Tibial artery (tissue), 4 donors: Measurements from ENCODE around the gene SKIL.

Experiments
- DNase-seq, 2 donors: peaks; one replicate each; pipeline ENCODE4 v3.0.0-alpha.2; 2019
- H3K27ac ChIP-seq, 2 donors: fragments of 200-600 bp; sonication (generic) in 1 of 2; 1 replicate in 1 of 2; 2 replicates in 1 of 2; pipeline ENCODE4 v1.5.1; 2018 to 2019; ENCODE audit warnings: mild to moderate bottlenecking in 1 of 2
- H3K27me3 ChIP-seq, 2 donors: fragments of 200-600 bp; sonication (generic) in 1 of 2; one replicate each; pipeline versions ENCODE4 v1.5.1 to v1.6.0; 2016 to 2019
- H3K36me3 ChIP-seq, 3 donors: fragments of 200-600 bp; sonication (generic) in 2 of 3; one replicate each; pipeline ENCODE4 v1.5.1; 2016 to 2019; ENCODE audit warnings: mild to moderate bottlenecking in 2 of 3
- H3K4me1 ChIP-seq, 4 donors: fragments of 200-600 bp; sonication (generic) in 2 of 4; 1 replicate in 3 of 4; 2 replicates in 1 of 4; pipeline ENCODE4 v1.5.1; 2016 to 2019
- H3K4me3 ChIP-seq, 2 donors: fragments of 200-600 bp; sonication (generic) in 1 of 2; 1 replicate in 1 of 2; 2 replicates in 1 of 2; pipeline ENCODE4 v1.5.1; 2018 to 2019; ENCODE audit warnings: mild to moderate bottlenecking in 2 of 2
- H3K9me3 ChIP-seq, 3 donors: fragments of 200-600 bp; sonication (generic) in 1 of 3; one replicate each; pipeline ENCODE4 v1.5.1; 2016 to 2019
- CTCF ChIP-seq, 2 experiments: fragments of 200-600 bp in 1 of 2; fragments of 450-650 bp in 1 of 2; IDR thresholded peaks; one replicate each; pipeline ENCODE4 v1.5.1; 2017 to 2019; ENCODE audit warnings: antibody characterized with exemption in 2 of 2, mild to moderate bottlenecking in 1 of 2, moderate library complexity in 1 of 2
- intact Hi-C: fragments of 100-400 bp; cut with DNase I; formaldehyde crosslinking; loops from one replicate; pipeline ENCODE4 v1.15.0; 2023; ENCODE audit warnings: low total_unique reads

Gene SKIL

GRCh38 chr3:170367797-170368196 lies 10.3 kb downstream of the SKIL start:
- Histone ChIP-seq H3K9me3 (no peaks in the 10 kb centered on the region), H3K4me1 (peaks cover 0 to 81% (median 29%) of the 10 kb centered on the region in 4 donors), H3K27ac (no peak overlapping the region), H3K36me3 (peaks cover 0 to 13% (median 1%) of the 10 kb centered on the region in 3 donors), H3K27me3 (no peaks in the 10 kb centered on the region), H3K4me3 (no peak overlapping the region)
- intact Hi-C loops: no loop called here
- no peak for TF ChIP-seq CTCF (IDR thresholded peaks at IDR 0.05)
- no peak for DNase-seq

GRCh38 chr3:170368921-170369320 lies 11.4 kb downstream of the SKIL start:
- TF ChIP-seq CTCF (IDR thresholded peaks at IDR 0.05): peak in 1 of 2 experiments; percentile 22
- no peaks in the 10 kb centered on the region for H3K27me3 ChIP-seq
- H3K36me3 ChIP-seq: peaks cover 0 to 7% (median 6%) of the 10 kb centered on the region in 3 donors
- H3K9me3 ChIP-seq: no peaks in the 10 kb centered on the region
- H3K4me1 ChIP-seq: peaks cover 0 to 81% (median 29%) of the 10 kb centered on the region in 4 donors
- no peak overlapping the region for H3K27ac ChIP-seq
- no peak overlapping the region for H3K4me3 ChIP-seq
- no peak for DNase-seq
- intact Hi-C loops: no loop called here

- H3K4me1 ChIP-seq: peaks cover 0 to 93% (median 29%) of the 10 kb centered on the region in 4 donors
- no peaks in the 10 kb centered on the region for H3K27me3 ChIP-seq
- peaks cover 0 to 7% (median under 1%) of the 10 kb centered on the region in 3 donors for H3K36me3 ChIP-seq
- H3K9me3 ChIP-seq: no peaks in the 10 kb centered on the region
- intact Hi-C loops: no loop called here
- no peak overlapping the region for H3K4me3 ChIP-seq
- no peak for DNase-seq
- TF ChIP-seq CTCF (IDR thresholded peaks at IDR 0.05): no peak
- H3K27ac ChIP-seq: no peak overlapping the region
Measured at GRCh38 chr3:170372190-170372879, 14.8 kb downstream of the SKIL start.

- H3K27me3 ChIP-seq: no peaks in the 10 kb centered on the region
- no peak overlapping the region for H3K27ac ChIP-seq
- TF ChIP-seq CTCF (IDR thresholded peaks at IDR 0.05): no peak
- peaks cover 0 to 12% (median 3%) of the 10 kb centered on the region in 4 donors for H3K4me1 ChIP-seq
- intact Hi-C loops: no loop called here
- no peak for DNase-seq
- peaks cover 30 to 57% (median 57%) of the 10 kb centered on the region in 3 donors for H3K36me3 ChIP-seq
- no peaks in the 10 kb centered on the region for H3K9me3 ChIP-seq
- no peak overlapping the region for H3K4me3 ChIP-seq
Measured at GRCh38 chr3:170383567-170383966, 26.1 kb downstream of the SKIL start.

- Histone ChIP-seq H3K36me3 (peaks cover 40 to 73% (median 66%) of the 10 kb centered on the region in 3 donors), H3K4me1 (peaks cover 0 to 12% (median 3%) of the 10 kb centered on the region in 4 donors), H3K4me3 (no peak overlapping the region), H3K27me3 (no peaks in the 10 kb centered on the region), H3K9me3 (no peaks in the 10 kb centered on the region), H3K27ac (no peak overlapping the region)
- intact Hi-C loops: no loop called here
- DNase-seq: no peak
- no peak for TF ChIP-seq CTCF (IDR thresholded peaks at IDR 0.05)
Measured at GRCh38 chr3:170386468-170386867, 29.0 kb downstream of the SKIL start.
